HCT116 (cell line): Measurements from ENCODE around the gene KCNK6.

Source experiments
- CTCF ChIP-seq, 3 experiments: fragments of 200-600 bp in 1 of 3; sonication (generic) in 1 of 3; IDR thresholded peaks in 2 of 3; conservative IDR thresholded peaks in 1 of 3; 2 replicates each; pipeline ENCODE4 v1.5.1; 2012 to 2017; ENCODE audit warnings: low read depth in 2 of 3, low read length in 2 of 3, antibody characterized with exemption in 1 of 3, borderline replicate concordance in 1 of 3, control low read depth in 1 of 3, mild to moderate bottlenecking in 1 of 3, mixed read lengths in 1 of 3, mixed run types in 1 of 3, moderate library complexity in 1 of 3; ENCODE audit not compliant: insufficient read depth in 1 of 3
- POLR2A ChIP-seq: IDR thresholded peaks from 2 replicates; pipeline ENCODE4 v1.7.0; 2011; ENCODE audit warnings: borderline replicate concordance; ENCODE audit not compliant: insufficient read depth, insufficient read length; ENCODE audit errors: extremely low read depth
- REST ChIP-seq: IDR thresholded peaks from 2 replicates; pipeline ENCODE4 v1.6.1; 2012; ENCODE audit warnings: low read depth
- SRF ChIP-seq: IDR thresholded peaks from 2 replicates; pipeline ENCODE4 v1.6.1; 2012; ENCODE audit warnings: low read depth

DNA sequence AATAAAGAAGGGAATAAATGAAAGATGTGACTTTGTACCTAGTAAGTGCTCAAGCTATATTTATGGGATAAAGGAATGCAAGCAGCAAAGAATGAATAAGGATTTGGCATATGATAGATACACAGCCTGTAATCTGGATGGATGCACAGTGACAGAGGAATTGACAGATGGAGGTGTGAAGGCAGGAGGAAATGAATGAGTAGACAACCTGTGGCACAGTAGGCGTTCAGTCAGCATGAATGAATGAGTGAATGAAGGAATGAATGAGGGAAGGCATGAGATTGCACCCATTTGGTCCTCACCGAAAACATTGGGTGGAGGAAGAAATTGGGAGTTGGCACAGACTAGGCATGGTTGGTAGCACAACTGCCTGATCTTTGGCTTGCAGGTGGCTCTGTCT is 49.9 kb downstream of the KCNK6 start:
- no peak for TF ChIP-seq CTCF (IDR thresholded peaks at IDR 0.05 in 2 of 3, conservative IDR thresholded peaks at IDR 0.05 in 1 of 3; ENCODE audit: borderline replicate concordance in 1 of 3, insufficient read depth in 1 of 3, low read depth in 2 of 3, low read length in 2 of 3)
- no peak for TF ChIP-seq SRF
- no peak for TF ChIP-seq POLR2A
- TF ChIP-seq REST = no peak
